IPS DF 6.9 (cell line): Measurements from ENCODE around the gene EPHA3.

ENCODE experiments used
- DNase-seq: peaks from one replicate; pipeline ENCODE4 v3.0.0-alpha.2; 2013; ENCODE audit warnings: low read depth, low spot score
- H3K27ac ChIP-seq: one replicate; pipeline ENCODE4 v1.5.1; 2013; ENCODE audit warnings: low read length, control low read depth
- H3K27me3 ChIP-seq: 2 replicates; pipeline ENCODE4 v1.6.1; 2013; ENCODE audit warnings: mild to moderate bottlenecking, low read length; ENCODE audit not compliant: control insufficient read depth, insufficient read depth
- H3K36me3 ChIP-seq: 2 replicates; pipeline ENCODE4 v1.6.1; 2013; ENCODE audit warnings: low read length; ENCODE audit not compliant: control insufficient read depth, insufficient read depth
- H3K4me1 ChIP-seq: 2 replicates; pipeline ENCODE4 v1.6.1; 2013; ENCODE audit warnings: low read length; ENCODE audit not compliant: control insufficient read depth, insufficient read depth
- H3K4me3 ChIP-seq: 2 replicates; pipeline ENCODE4 v1.5.1; 2013; ENCODE audit warnings: mild to moderate bottlenecking, low read length
- H3K9me3 ChIP-seq: 2 replicates; pipeline ENCODE4 v1.6.1; 2013; ENCODE audit warnings: low read length, inconsistent platforms; ENCODE audit not compliant: control insufficient read depth, insufficient read depth
- WGBS: extraction: QIAGEN DNeasy Blood & Tissue Kit; methylation state at CpG from one replicate; pipeline ENCODE4 v1.1.7; 2013; ENCODE audit warnings: mixed read lengths, missing lambda C conversion rate; ENCODE audit not compliant: insufficient read length, insufficient coverage; 5-methylcytosine and 5-hydroxymethylcytosine counted together

The EPHA3 gene

DNA sequence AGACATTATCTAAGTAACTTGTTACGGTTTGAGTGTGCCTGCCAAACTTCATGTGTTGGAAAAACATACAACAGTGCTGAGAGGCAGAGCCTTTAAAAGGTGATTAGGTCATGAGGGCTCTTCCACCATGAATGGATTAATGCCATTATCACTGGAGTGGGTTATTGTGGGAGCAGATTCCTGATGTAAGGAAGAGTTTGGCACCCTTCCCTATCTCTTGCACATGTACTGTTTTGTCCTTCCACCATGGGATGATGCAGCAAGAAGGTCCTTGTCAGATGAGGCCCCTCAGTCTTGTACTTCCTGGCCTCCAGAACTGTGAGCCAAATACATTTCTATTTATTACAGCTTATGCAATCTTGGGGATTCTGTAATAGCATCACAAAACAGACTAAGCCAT is 413.9 kb downstream of the EPHA3 start:
- Histone ChIP-seq H3K4me3 (no peak overlapping the region), H3K9me3 (no peaks in the 10 kb centered on the region), H3K27ac (no peak overlapping the region), H3K36me3 (no peaks in the 10 kb centered on the region), H3K27me3 (no peaks in the 10 kb centered on the region), H3K4me1 (peaks cover 1% of the 10 kb centered on the region; the same call in 1 of the 2 replicates)
- no peak for DNase-seq
- no CpG with 5 or more reads among the region's 1 CpG for WGBS

DNA sequence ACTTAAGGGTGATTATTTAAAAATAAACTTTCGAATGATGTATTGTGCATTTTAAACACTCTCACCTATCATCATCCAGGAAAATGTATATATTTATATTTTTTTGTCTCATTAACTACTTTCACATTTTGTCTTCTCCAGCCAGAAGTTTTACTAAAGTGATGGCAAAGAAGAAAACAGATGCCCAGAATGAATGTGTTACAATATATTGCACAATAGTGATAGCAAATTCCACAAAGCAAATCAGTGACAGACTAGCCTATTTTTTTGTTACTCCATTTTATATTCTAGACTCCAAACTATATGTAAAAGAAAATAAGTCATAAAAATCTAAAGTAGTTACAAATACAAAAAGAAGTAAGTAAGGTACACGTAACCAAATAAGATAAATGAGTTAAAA is 414.7 kb downstream of the EPHA3 start:
- WGBS, result no CpG with 5 or more reads among the region's 2 CpGs
- no peak for DNase-seq
- Histone ChIP-seq H3K4me3 (no peak overlapping the region), H3K36me3 (no peaks in the 10 kb centered on the region), H3K27me3 (no peaks in the 10 kb centered on the region), H3K9me3 (no peaks in the 10 kb centered on the region), H3K4me1 (peaks cover 1% of the 10 kb centered on the region; the same call in 1 of the 2 replicates), H3K27ac (no peak overlapping the region)

DNA sequence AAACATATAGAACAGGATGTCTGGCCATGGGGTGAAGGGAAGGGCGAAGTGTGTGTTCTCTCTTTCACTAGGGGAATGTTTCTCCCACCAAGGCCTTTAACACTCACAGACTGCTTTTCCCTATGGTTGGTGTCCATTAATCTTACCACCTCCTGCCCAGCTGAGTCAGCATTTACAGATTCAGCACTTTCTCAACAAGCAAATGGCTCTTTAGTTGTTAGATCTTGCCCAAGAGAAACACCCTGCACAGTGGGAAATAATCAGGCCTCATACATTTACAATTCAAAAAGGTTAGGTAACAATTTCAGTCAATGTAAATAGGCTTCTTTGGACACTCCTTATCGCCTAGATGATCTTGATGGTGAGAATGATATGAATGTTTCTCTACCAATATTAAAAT is 418.2 kb downstream of the EPHA3 start:
- no CpG with 5 or more reads among the region's 2 CpGs for WGBS
- no peaks in the 10 kb centered on the region for H3K9me3 ChIP-seq
- no peak for DNase-seq
- peaks cover 1% of the 10 kb centered on the region; the same call in 1 of the 2 replicates for H3K4me1 ChIP-seq
- no peak overlapping the region for H3K27ac ChIP-seq
- no peaks in the 10 kb centered on the region for H3K36me3 ChIP-seq
- H3K4me3 ChIP-seq, result no peak overlapping the region
- H3K27me3 ChIP-seq, result no peaks in the 10 kb centered on the region

DNA sequence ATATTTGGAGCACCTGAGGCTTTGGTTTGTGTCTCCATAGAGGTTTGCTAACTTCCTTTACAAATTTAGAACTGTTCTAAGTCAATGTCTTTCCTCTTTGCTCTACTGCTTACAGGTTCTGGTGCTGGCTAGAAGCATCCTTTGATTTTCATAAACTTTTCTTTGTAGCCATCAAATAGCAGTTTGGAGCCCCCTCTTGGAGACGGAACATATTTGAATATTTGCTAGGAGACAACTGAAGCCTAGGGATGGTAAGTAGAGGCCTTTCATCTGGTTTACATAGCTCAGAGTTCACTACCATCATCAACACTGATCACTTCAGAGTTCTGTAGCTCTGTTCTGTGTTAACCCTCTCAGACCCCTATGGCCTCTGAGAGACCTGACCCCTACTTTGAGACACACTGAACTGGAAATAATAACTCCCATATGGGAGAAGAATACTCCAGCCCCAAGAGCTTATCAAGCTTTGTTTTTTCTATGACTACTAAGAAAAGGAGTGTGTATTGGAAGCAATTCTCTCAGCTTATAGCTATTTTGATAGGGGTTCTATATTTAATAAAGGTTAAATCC is 420.4 kb downstream of the EPHA3 start:
- no peak overlapping the region for H3K27ac ChIP-seq
- no CpG with 5 or more reads among the region's 1 CpG for WGBS
- H3K36me3 ChIP-seq, result no peaks in the 10 kb centered on the region
- H3K9me3 ChIP-seq, result no peaks in the 10 kb centered on the region
- H3K27me3 ChIP-seq, result no peaks in the 10 kb centered on the region
- no peak overlapping the region for H3K4me3 ChIP-seq
- H3K4me1 ChIP-seq, result peaks cover 1% of the 10 kb centered on the region; the same call in 1 of the 2 replicates
- no peak for DNase-seq
